Karpas-422 (cell line): ENCODE data around the gene SSTR3. TPM values are rescaled to one million over a fixed set of nuclear protein-coding genes. Genes with fewer than 3 reads are reported as not detected.

Source experiments
- DNase-seq: peaks from one replicate; pipeline ENCODE4 v3.0.0-alpha.2; 2015
- H2AFZ ChIP-seq: fragments of 200-600 bp; sonication (generic); 2 replicates; pipeline ENCODE4 v1.6.1; 2014; ENCODE audit warnings: antibody characterized with exemption, low read length, mixed read lengths
- H3K27ac ChIP-seq: fragments of 200-600 bp; sonication (generic); 2 replicates; pipeline ENCODE4 v1.5.1; 2014; ENCODE audit warnings: mild to moderate bottlenecking, low read length, moderate library complexity
- H3K27me3 ChIP-seq: fragments of 200-600 bp; sonication (generic); 2 replicates; pipeline ENCODE4 v1.6.1; 2014; ENCODE audit warnings: low read length, mixed read lengths
- H3K36me3 ChIP-seq: fragments of 200-600 bp; sonication (generic); 2 replicates; pipeline ENCODE4 v1.6.1; 2014; ENCODE audit warnings: low read length, mixed read lengths; ENCODE audit not compliant: insufficient read depth
- H3K4me1 ChIP-seq: fragments of 200-600 bp; sonication (generic); 2 replicates; pipeline ENCODE4 v1.6.1; 2014; ENCODE audit warnings: mild to moderate bottlenecking, low read length, mixed read lengths
- H3K4me2 ChIP-seq: fragments of 200-600 bp; sonication (generic); 2 replicates; pipeline ENCODE4 v1.6.1; 2014; ENCODE audit warnings: low read length, low read depth, mild to moderate bottlenecking; ENCODE audit not compliant: poor library complexity, severe bottlenecking
- H3K4me3 ChIP-seq: fragments of 200-600 bp; sonication (generic); 2 replicates; pipeline ENCODE4 v1.5.1; 2014; ENCODE audit warnings: mild to moderate bottlenecking, antibody characterized with exemption, low read length, mixed read lengths
- H3K79me2 ChIP-seq: fragments of 200-600 bp; sonication (generic); 2 replicates; pipeline ENCODE4 v1.6.1; 2014; ENCODE audit warnings: mild to moderate bottlenecking, low read length, mixed read lengths
- H3K9ac ChIP-seq: fragments of 200-600 bp; sonication (generic); 2 replicates; pipeline ENCODE4 v1.6.0; 2014; ENCODE audit warnings: low read length
- H3K9me2 ChIP-seq: fragments of 200-600 bp; sonication (generic), shearing (Covaris generic); replicated peaks from 2 replicates; pipeline ENCODE4 v1.6.0; 2014; ENCODE audit warnings: mild to moderate bottlenecking, low read length, moderate library complexity; ENCODE audit not compliant: insufficient read depth
- H3K9me3 ChIP-seq: fragments of 300-700, 200-600 bp; sonication (generic); 2 replicates; pipeline ENCODE4 v1.6.1; 2014; ENCODE audit warnings: low read length, mixed read lengths
- H4K20me1 ChIP-seq: fragments of 200-600 bp; sonication (generic); 2 replicates; pipeline ENCODE4 v1.6.1; 2014; ENCODE audit warnings: mild to moderate bottlenecking, antibody characterized with exemption, low read length, low read depth; ENCODE audit not compliant: insufficient read depth
- total RNA-seq: library from RNA; depleted of rRNA; stranded (reverse); fragments of >200 nt; shearing (Covaris generic); gene quantifications from 2 replicates; pipeline ENCODE4 v1.2.3, GENCODE V29; 2014; ENCODE audit warnings: low replicate concordance

The SSTR3 gene
- total RNA-seq, 1 experiment from 2014 or later = not detected

- no peaks in the 10 kb centered on the region for H3K9me2 ChIP-seq
- H3K36me3 ChIP-seq = peaks cover 47% of the 10 kb centered on the region
- no peak for DNase-seq
- H3K4me2 ChIP-seq = no peak overlapping the region
- no peaks in the 10 kb centered on the region for H3K79me2 ChIP-seq
- no peak overlapping the region for H3K4me3 ChIP-seq
- peaks cover 44% of the 10 kb centered on the region for H4K20me1 ChIP-seq
- peak overlapping the region; percentile 97; the same call in 1 of the 2 replicates for H3K27ac ChIP-seq
- H2AFZ ChIP-seq = no peak overlapping the region
- no peaks in the 10 kb centered on the region for H3K27me3 ChIP-seq
- H3K9ac ChIP-seq = no peak overlapping the region
- no peaks in the 10 kb centered on the region for H3K9me3 ChIP-seq
- H3K4me1 ChIP-seq = peaks cover 47% of the 10 kb centered on the region
Measured at GRCh38 chr22:37228106-37229011, 16.1 kb upstream of the SSTR3 start.

GRCh38 chr22:37226514-37226913 is 14.2 kb upstream of the SSTR3 start:
- H4K20me1 ChIP-seq = peaks cover 39% of the 10 kb centered on the region
- H2AFZ ChIP-seq = no peak overlapping the region
- H3K4me2 ChIP-seq = no peak overlapping the region
- no peak for DNase-seq
- H3K79me2 ChIP-seq = no peaks in the 10 kb centered on the region
- H3K36me3 ChIP-seq = peaks cover 47% of the 10 kb centered on the region
- H3K9me3 ChIP-seq = no peaks in the 10 kb centered on the region
- no peak overlapping the region for H3K4me3 ChIP-seq
- no peaks in the 10 kb centered on the region for H3K27me3 ChIP-seq
- peaks cover 29% of the 10 kb centered on the region for H3K4me1 ChIP-seq
- no peaks in the 10 kb centered on the region for H3K9me2 ChIP-seq
- no peak overlapping the region for H3K9ac ChIP-seq
- H3K27ac ChIP-seq = no peak overlapping the region

GRCh38 chr22:37226087-37226486 is 13.8 kb upstream of the SSTR3 start:
- no peak for DNase-seq
- H3K4me1 ChIP-seq = peaks cover 24% of the 10 kb centered on the region
- H4K20me1 ChIP-seq = peaks cover 39% of the 10 kb centered on the region
- H3K4me2 ChIP-seq = no peak overlapping the region
- H3K4me3 ChIP-seq = no peak overlapping the region
- H3K79me2 ChIP-seq = no peaks in the 10 kb centered on the region
- H3K27ac ChIP-seq = no peak overlapping the region
- H3K9me2 ChIP-seq = no peaks in the 10 kb centered on the region
- H2AFZ ChIP-seq = no peak overlapping the region
- H3K9me3 ChIP-seq = no peaks in the 10 kb centered on the region
- no peaks in the 10 kb centered on the region for H3K27me3 ChIP-seq
- peaks cover 47% of the 10 kb centered on the region for H3K36me3 ChIP-seq
- no peak overlapping the region for H3K9ac ChIP-seq

- Histone ChIP-seq H3K4me1 (peaks cover 22% of the 10 kb centered on the region), H3K36me3 (peaks cover 47% of the 10 kb centered on the region), H3K79me2 (no peaks in the 10 kb centered on the region), H3K4me2 (no peak overlapping the region), H3K27ac (no peak overlapping the region), H3K9me3 (no peaks in the 10 kb centered on the region), H3K9me2 (no peaks in the 10 kb centered on the region), H3K4me3 (no peak overlapping the region), H3K27me3 (no peaks in the 10 kb centered on the region), H2AFZ (no peak overlapping the region), H4K20me1 (peaks cover 39% of the 10 kb centered on the region), H3K9ac (no peak overlapping the region)
- peak; percentile 68 for DNase-seq
Measured at GRCh38 chr22:37225481-37225880, 13.2 kb upstream of the SSTR3 start.

GRCh38 chr22:37224757-37225420 is 12.6 kb upstream of the SSTR3 start:
- Histone ChIP-seq H3K4me2 (no peak overlapping the region), H2AFZ (no peak overlapping the region), H3K9me2 (no peaks in the 10 kb centered on the region), H3K27ac (no peak overlapping the region), H3K27me3 (no peaks in the 10 kb centered on the region), H3K9me3 (no peaks in the 10 kb centered on the region), H4K20me1 (peaks cover 39% of the 10 kb centered on the region), H3K4me1 (peaks cover 21% of the 10 kb centered on the region), H3K79me2 (no peaks in the 10 kb centered on the region), H3K36me3 (peaks cover 47% of the 10 kb centered on the region), H3K4me3 (no peak overlapping the region), H3K9ac (no peak overlapping the region)
- DNase-seq = no peak

- Histone ChIP-seq H3K27ac (no peak overlapping the region), H3K79me2 (no peaks in the 10 kb centered on the region), H3K4me3 (no peak overlapping the region), H3K9me2 (no peaks in the 10 kb centered on the region), H3K27me3 (no peaks in the 10 kb centered on the region), H3K36me3 (peaks cover 39% of the 10 kb centered on the region), H3K9me3 (no peaks in the 10 kb centered on the region), H2AFZ (no peak overlapping the region), H3K4me1 (peaks cover 21% of the 10 kb centered on the region), H3K4me2 (no peak overlapping the region), H3K9ac (no peak overlapping the region), H4K20me1 (peaks cover 34% of the 10 kb centered on the region)
- DNase-seq = no peak
Measured at GRCh38 chr22:37223965-37224551, 11.8 kb upstream of the SSTR3 start.

GRCh38 chr22:37222440-37222971 is 10.2 kb upstream of the SSTR3 start:
- H3K27me3 ChIP-seq = no peaks in the 10 kb centered on the region
- H2AFZ ChIP-seq = no peak overlapping the region
- H3K9me3 ChIP-seq = no peaks in the 10 kb centered on the region
- no peak overlapping the region for H3K9ac ChIP-seq
- H3K4me1 ChIP-seq = peaks cover 26% of the 10 kb centered on the region
- H4K20me1 ChIP-seq = peaks cover 20% of the 10 kb centered on the region; the same call in 1 of the 2 replicates
- no peak overlapping the region for H3K4me3 ChIP-seq
- no peaks in the 10 kb centered on the region for H3K9me2 ChIP-seq
- H3K4me2 ChIP-seq = no peak overlapping the region
- H3K36me3 ChIP-seq = peaks cover 26% of the 10 kb centered on the region
- H3K27ac ChIP-seq = no peak overlapping the region
- no peaks in the 10 kb centered on the region for H3K79me2 ChIP-seq
- no peak for DNase-seq
